Gastroesophageal sphincter (tissue), 4 donors: ENCODE results near the gene ACAA1. TPM values are rescaled to one million over a fixed set of nuclear protein-coding genes. Genes with fewer than 3 reads are reported as not detected.

Source experiments
- ATAC-seq: fragments of 150-250 bp; one replicate; pipeline ENCODE4 v1.9.1; 2016; ENCODE audit warnings: mild to moderate bottlenecking, moderate library complexity
- H3K27ac ChIP-seq, 4 donors: fragments of 200-600 bp; sonication (generic) in 3 of 4; 1 replicate in 3 of 4; 2 replicates in 1 of 4; pipeline ENCODE4 v1.5.1; 2016 to 2019
- H3K27me3 ChIP-seq: fragments of 200-600 bp; sonication (generic); one replicate; pipeline ENCODE4 v1.5.1; 2019
- H3K36me3 ChIP-seq, 2 donors: fragments of 200-600 bp; sonication (generic); one replicate each; pipeline ENCODE4 v1.5.1; 2019; ENCODE audit warnings: control low read depth in 1 of 2
- H3K4me1 ChIP-seq, 3 donors: fragments of 200-600 bp; sonication (generic); 1 replicate in 2 of 3; 2 replicates in 1 of 3; pipeline ENCODE4 v1.5.1; 2016 to 2019; ENCODE audit warnings: control low read depth in 2 of 3
- H3K4me3 ChIP-seq, 2 donors: fragments of 200-600 bp; sonication (generic); one replicate each; pipeline ENCODE4 v1.5.1; 2019; ENCODE audit warnings: mild to moderate bottlenecking in 1 of 2, moderate library complexity in 1 of 2
- H3K9me3 ChIP-seq, 3 donors: fragments of 200-600 bp; sonication (generic); one replicate each; pipeline ENCODE4 v1.5.1; 2017 to 2019; ENCODE audit warnings: control low read depth in 2 of 3
- EP300 ChIP-seq: sonication (generic); formaldehyde crosslinking; IDR thresholded peaks from one replicate; pipeline ENCODE4 v1.6.1; 2017; ENCODE audit warnings: antibody characterized with exemption, mild to moderate bottlenecking
- POLR2A ChIP-seq, 2 donors: fragments of 450-650 bp; IDR thresholded peaks; one replicate each; pipeline ENCODE4 v1.6.1; 2017; ENCODE audit warnings: antibody characterized with exemption in 2 of 2, mild to moderate bottlenecking in 2 of 2, moderate library complexity in 1 of 2
- POLR2AphosphoS5 ChIP-seq: sonication (generic); formaldehyde crosslinking; IDR thresholded peaks from one replicate; pipeline ENCODE4 v1.6.1; 2017; ENCODE audit warnings: antibody characterized with exemption
- WGBS, 2 donors: methylation state at CpG; one replicate each; pipeline ENCODE4 v1.1.5; 2018; ENCODE audit warnings: low coverage in 1 of 2; 5-methylcytosine and 5-hydroxymethylcytosine counted together
- total RNA-seq, 4 donors: library from RNA; depleted of rRNA; stranded (reverse); fragments of >200 nt; gene quantifications; one replicate each; pipeline ENCODE4 v1.1.0, GENCODE V29; 2016
- TF ChIP-seq, protein P1 (sequence below), 4 experiments: fragments of 200-600 bp in 2 of 4; fragments of 450-650 bp in 2 of 4; sonication (generic) in 1 of 4; IDR thresholded peaks; one replicate each; pipeline ENCODE4 v1.5.1; 2017 to 2019; ENCODE audit warnings: antibody characterized with exemption in 4 of 4, mild to moderate bottlenecking in 2 of 4, moderate library complexity in 2 of 4

The ACAA1 gene
- total RNA-seq, 4 donors from 2014 or later: 28.3 to 46.6 (median 41.2) TPM

GRCh38 chr3:38127611-38128302 lies 9.2 kb downstream of the ACAA1 start:
- TF ChIP-seq, protein P1, sequence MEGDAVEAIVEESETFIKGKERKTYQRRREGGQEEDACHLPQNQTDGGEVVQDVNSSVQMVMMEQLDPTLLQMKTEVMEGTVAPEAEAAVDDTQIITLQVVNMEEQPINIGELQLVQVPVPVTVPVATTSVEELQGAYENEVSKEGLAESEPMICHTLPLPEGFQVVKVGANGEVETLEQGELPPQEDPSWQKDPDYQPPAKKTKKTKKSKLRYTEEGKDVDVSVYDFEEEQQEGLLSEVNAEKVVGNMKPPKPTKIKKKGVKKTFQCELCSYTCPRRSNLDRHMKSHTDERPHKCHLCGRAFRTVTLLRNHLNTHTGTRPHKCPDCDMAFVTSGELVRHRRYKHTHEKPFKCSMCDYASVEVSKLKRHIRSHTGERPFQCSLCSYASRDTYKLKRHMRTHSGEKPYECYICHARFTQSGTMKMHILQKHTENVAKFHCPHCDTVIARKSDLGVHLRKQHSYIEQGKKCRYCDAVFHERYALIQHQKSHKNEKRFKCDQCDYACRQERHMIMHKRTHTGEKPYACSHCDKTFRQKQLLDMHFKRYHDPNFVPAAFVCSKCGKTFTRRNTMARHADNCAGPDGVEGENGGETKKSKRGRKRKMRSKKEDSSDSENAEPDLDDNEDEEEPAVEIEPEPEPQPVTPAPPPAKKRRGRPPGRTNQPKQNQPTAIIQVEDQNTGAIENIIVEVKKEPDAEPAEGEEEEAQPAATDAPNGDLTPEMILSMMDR (IDR thresholded peaks at IDR 0.05): no peak
- TF ChIP-seq POLR2A (IDR thresholded peaks at IDR 0.05) (no peak), POLR2AphosphoS5 (no peak), EP300 (no peak)
- Histone ChIP-seq H3K27me3 (no peaks in the 10 kb centered on the region), H3K36me3 (peaks cover 0 to 100% of the 10 kb centered on the region in 2 donors), H3K4me3 (no peak overlapping the region), H3K27ac (no peak overlapping the region), H3K9me3 (no peaks in the 10 kb centered on the region), H3K4me1 (peaks cover 0 to 10% (median 0%) of the 10 kb centered on the region in 3 donors)
- no peak for ATAC-seq
- WGBS, 2 donors: 87 to 100% methylated on average over 1 to 2 of the region's 4 CpGs

GRCh38 chr3:38126121-38126892 lies 10.6 kb downstream of the ACAA1 start:
- Histone ChIP-seq H3K27me3 (no peaks in the 10 kb centered on the region), H3K27ac (no peak overlapping the region), H3K4me3 (no peak overlapping the region), H3K9me3 (no peaks in the 10 kb centered on the region), H3K36me3 (peaks cover 0 to 100% of the 10 kb centered on the region in 2 donors), H3K4me1 (no peaks in the 10 kb centered on the region)
- ATAC-seq: no peak
- WGBS, 2 donors: 80% methylated on average over 1 of the region's 6 CpGs; no CpG with 5 or more reads in 1 of the 2 donors
- no peak for TF ChIP-seq POLR2AphosphoS5
- no peak for TF ChIP-seq EP300
- no peak for TF ChIP-seq POLR2A (IDR thresholded peaks at IDR 0.05)
- TF ChIP-seq, protein P1 (IDR thresholded peaks at IDR 0.05): no peak

DNA sequence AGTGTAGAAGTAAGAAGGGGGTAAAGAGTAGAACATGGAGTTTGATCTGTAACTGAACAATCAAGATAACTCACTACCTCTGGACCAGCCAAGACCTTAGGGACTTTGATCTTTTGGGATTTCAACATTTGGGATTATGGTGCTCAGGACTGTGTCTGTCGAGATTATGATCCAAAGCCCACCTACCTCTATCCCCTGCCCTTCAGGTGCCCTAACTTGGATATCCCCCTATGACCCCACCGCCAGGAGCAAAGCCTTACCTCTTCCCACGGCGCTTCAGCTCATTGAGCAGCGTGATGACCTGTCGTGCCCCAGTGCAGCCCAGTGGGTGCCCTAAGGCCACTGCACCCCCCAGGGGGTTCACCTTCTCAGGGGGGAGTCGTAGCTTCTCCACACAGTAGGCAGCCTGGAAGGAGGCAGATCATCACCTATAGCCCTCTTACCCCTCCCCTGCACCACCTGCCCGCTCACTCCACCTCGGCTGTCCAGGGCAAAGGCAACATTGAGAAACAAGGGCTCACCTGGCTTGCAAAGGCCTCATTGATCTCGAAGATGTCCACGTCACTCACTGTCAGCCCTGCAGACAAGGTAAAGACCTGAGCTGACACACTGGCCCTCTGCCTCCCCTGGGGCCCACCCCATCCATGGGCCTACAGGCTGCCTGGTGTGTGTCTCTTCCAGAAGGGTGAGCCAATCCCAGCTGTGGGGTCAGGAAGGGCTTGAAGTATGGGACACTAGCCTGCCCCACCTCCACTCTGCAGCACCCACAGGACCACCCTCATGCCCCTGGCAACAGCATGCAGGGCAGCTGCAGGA lies 11.4 kb downstream of the ACAA1 start:
- Histone ChIP-seq H3K4me3 (no peak overlapping the region), H3K9me3 (no peaks in the 10 kb centered on the region), H3K27me3 (no peaks in the 10 kb centered on the region), H3K36me3 (peaks cover 0 to 100% of the 10 kb centered on the region in 2 donors), H3K4me1 (no peaks in the 10 kb centered on the region), H3K27ac (no peak overlapping the region)
- 100% methylated on average over 3 of the region's 11 CpGs; no CpG with 5 or more reads in 1 of the 2 donors for WGBS, 2 donors
- peak; percentile 11 for ATAC-seq
- TF ChIP-seq POLR2AphosphoS5 (no peak), POLR2A (IDR thresholded peaks at IDR 0.05) (no peak), EP300 (no peak)
- TF ChIP-seq, protein P1 (IDR thresholded peaks at IDR 0.05): no peak

DNA sequence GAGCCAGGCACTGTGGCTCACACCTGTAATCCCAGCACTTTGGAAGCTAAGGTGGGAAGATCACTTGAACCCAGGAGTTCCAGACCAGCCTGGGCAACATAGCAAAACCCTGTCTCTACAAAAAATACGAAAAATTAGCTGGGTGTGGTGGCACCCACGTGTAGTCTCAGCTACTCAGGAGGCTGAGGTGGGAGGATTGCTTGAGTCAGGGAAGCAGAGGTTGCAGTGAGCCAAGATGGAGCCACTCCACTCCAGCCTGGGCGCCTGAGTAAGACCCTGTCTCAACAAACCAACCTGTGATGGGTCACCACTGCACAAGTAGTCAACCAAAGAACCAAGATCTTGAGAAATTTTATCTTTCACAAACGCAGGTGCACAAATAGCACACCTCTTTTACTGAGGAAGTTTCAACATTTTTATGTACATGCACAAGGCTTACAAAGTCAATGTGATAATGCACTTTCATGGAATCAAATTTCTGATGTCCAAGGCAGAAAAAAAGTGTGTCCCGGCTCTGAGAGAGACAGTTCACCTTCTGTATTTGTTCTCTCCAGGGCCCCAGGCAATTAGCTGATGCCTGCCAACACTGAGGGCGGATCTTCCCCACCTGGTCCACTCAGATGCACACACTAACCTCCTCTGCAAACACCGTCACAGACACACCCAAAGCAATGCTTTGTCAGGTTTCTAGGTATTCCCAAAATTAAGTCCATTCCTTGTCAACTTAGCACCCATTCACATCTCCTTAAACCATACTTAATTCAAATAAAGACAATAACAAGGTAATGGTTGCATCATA lies 12.4 kb downstream of the ACAA1 start:
- H3K4me3 ChIP-seq: no peak overlapping the region
- H3K9me3 ChIP-seq: no peaks in the 10 kb centered on the region
- H3K27ac ChIP-seq: no peak overlapping the region
- H3K36me3 ChIP-seq: peaks cover 0 to 100% of the 10 kb centered on the region in 2 donors
- H3K4me1 ChIP-seq: no peaks in the 10 kb centered on the region
- TF ChIP-seq, protein P1 (IDR thresholded peaks at IDR 0.05): no peak
- TF ChIP-seq EP300 (no peak), POLR2AphosphoS5 (no peak), POLR2A (IDR thresholded peaks at IDR 0.05) (no peak)
- ATAC-seq: no peak
- WGBS, 2 donors: 77 to 84% methylated on average over 5 to 6 of the region's 7 CpGs
- H3K27me3 ChIP-seq: no peaks in the 10 kb centered on the region
